Stimulated activated CD8-positive, alpha-beta memory T cell treated with anti-CD3 and anti-CD28 coated beads, Interleukin-7, amount 100 ng/mL, for 48 hours (primary cell): ENCODE results near the gene OTOS.

Experiments used
- DNase-seq, 2 donors: peaks; one replicate each; pipeline ENCODE4 v3.0.0-alpha.2; 2020; ENCODE audit warnings: low read depth in 1 of 2; ENCODE audit errors: extremely low read depth in 1 of 2

Gene OTOS

DNA sequence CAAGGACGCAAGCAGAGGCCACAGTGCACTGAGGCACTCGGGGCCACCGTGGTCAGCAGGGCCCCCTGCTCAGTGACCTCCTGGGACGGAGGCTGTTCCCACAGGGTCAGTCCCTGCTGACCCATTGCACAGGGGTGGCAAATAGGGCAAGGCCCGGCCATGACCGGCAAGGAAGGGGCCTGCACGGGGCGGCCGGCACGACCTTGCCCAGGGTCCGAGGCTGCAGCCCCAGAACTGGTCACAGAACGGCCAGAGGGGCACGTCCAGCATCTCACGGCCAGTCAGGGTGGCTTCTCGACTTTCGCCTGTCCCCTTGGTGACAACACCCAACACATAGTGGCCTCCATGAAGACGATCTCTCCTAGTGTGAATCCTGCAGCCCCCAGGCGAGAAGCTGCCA, 27.6 kb upstream of the OTOS start:
- DNase-seq, result no peak

DNA sequence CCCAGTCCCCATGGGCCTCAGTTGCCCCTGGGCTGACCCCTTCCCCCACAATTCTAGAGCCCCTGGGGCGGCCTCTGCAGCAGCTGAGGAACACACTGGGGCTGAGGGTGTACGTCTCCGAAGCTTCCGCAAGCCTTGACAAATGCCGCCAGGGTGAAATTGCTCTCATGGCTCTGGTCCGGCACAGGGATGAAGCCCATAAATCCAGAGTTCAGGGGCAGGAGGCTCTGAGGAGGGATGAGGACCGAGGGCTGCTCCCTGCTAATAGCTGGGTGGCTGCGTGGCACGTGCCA, 27.1 kb upstream of the OTOS start:
- no peak for DNase-seq

DNA sequence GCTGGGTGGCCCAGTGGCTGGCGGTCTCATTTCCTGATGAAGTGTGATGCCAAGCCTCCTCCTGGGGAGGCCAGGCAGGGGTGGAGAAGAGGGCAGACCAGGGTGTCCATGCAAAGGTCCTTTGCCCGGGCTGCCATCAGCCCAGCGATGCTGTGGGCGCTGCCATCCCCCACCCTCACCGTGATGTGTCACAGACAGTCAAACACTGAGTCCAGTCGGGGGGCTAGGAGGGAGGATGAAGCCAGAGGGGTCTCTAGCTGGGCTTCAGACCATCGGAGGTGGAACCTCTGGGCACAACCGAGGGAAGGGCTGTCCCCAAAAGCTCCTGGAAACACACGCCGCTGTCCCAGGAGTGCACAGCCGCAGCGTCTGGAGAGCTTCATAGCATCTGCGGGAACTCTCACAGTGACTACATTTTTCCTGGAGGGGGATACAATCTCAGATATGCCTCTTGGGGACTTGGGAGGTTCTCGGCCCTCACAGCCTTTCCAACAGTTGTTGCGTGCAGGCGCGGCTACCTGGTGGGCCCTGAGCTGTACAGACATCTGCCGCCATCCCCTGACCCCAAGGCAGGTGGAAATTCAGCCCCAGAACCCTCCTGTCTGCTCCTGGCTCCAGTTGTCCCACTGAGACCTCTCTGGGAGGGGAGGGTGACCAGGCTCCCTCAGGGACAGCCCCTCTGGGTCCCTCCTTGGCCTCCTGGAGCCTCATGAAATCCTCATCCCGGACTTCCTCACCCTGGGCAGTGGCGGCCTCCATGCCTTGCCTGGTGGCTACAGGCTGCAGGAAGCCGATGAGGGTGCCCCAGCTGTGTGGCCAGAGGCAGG, 26.5 kb upstream of the OTOS start:
- DNase-seq, result no peak

DNA sequence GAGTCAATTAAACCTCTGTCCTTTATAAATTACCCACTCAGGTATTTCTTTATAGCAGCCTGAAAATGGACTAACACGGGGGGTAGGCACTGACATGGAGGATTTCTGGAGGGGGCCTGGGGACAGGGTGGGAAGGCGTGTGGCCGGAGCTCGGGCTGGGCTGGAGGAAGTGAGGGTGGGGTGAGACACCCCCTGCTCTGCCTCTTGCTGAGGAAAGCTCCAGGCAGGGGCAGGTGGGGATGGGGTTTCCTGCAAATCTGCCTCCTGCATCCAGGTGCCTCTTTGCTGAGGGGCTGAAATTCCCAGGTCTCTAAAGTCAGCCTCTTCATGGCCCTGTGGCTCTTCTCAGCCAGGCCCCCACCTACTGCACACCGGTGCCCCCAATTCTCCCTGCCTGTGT, 25.7 kb upstream of the OTOS start:
- no peak for DNase-seq

DNA sequence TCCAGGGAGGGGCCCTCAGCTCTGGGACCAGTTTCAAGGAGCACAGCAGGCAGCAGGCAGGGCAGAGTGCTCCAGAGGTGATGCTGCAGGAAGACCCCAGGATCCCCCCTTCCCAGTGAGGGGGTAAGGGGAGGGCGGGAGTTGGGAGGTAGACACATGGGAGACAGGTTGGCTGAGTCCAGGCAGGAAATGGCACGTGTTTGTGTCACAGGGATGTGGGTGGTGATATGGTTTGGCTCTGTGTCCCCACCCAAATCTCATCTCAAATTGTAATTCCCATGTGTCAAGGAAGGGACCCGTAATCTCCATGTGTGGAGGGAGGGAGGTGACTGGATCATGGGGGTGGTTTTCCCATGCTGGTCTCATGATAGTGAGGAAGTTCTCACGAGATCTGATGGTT, 25.2 kb upstream of the OTOS start:
- DNase-seq, result no peak

DNA sequence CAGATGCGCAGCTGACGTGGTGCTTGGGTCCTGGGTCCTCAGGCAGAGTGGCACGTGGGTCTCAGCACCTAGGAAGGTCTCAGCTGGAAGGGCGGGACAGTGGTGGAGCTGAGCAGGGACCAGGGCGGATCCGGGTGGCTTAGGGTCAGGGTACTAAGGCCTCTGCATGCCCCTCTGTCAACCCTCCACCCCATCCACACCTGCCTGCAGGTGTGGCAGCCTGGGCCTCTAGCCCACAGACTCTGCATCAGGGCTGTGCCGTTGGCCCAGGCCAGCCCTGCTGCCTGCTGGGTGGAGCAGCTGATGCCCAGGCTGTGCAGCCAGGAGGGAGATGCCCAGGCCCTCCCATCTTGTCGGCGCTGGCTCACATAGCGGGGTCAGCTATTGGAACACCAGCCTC, 24.6 kb upstream of the OTOS start:
- no peak for DNase-seq

DNA sequence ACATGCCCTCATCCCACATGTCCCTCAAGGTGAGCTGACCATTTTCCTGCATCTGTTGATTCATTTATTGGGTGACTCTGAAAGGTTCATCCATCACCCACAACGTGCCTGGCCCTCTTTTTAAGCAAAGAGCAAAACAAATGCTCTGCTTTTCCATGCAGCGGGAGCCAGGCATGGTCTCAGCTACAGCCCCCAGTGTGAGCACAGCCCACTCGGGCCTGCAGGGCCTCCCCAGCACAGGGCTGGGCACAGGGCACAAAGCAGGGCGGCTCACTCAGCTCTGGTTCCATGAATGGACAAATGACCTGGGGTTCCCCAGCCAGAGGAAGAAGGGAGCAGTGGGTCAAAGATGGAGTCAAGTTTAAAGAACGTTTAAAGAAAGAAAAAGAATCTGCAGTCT, 24.1 kb upstream of the OTOS start:
- DNase-seq, result no peak

DNA sequence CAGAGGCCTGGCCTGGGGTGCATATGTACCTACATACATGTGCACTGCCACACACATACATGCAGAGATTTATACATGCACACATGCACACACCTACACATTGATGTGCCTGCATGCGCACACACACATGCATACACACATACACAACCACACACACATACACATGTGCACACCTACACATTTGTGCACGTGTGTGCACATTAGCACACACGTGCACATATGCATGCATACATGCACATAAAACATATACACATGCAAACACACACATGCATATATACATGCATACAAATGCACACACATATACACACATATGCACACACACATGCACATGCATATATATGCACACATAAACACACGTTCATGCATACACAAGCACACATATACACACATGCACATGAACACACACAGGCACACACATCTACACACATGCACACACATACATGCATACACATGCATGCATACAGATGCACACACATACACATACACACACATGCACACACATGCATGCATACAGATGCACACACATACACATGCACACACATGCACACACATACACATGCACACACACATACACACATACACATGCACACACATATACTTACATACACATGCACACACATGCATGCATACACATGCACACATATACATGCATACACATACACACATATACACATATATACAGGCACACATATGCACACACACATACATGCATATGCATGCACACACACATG, 23.6 kb upstream of the OTOS start:
- no peak for DNase-seq

DNA sequence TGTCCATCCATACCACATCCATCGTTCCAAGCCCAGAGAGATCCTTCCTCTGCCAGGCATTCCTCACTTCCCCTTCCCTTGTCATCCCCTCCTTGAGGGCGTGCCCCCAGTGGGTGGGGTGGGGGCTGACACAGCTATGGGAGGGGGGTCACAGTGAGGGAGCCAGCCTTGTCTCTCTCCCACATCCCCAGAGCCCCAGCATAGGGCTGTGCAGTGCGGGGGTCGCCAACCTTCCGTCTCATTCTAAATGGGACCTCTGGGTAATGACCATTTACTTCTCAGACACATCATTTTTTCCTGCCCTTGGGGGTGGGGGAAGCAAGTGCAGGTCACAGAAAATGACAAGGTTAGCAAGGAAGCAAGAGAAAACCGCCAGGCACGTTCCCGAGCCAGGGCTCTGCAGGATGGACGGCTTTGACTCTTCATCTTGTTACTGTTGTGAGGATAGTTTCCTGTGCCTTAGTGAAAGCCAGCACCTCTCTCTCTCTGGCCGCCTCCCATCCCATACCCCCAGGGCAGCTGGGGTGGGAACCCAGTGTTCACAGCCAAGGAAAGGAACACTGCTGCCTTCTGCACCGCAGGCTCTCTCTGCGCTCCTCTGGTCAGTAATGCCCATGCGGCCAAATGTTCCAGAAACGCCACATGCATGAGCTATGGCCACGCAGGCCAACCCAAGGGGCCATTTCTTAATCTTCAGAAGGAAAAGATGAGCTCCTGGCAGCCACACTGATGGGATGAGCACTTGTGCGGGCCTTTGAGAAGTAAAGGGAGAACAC, 22.7 kb upstream of the OTOS start:
- DNase-seq, result no peak

DNA sequence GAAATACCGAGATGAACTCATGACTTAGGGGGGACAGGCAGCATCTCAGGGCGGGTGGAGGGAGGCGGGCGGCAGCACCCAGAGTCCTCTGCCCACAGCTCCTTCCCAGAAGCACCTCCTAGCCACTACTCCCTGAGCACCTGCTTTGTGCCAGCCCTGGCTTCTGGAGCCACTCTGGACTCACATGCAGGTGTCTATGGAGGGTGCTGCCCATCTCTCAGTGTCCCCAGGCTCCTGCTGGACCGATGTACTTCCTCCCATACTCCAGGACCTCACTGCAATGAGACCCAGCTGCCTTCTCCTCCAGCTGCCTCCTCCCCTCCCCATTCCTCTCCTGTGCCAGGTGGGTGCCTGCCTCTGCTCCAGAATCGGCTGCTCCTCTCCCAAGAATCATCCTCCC, 22.1 kb upstream of the OTOS start:
- DNase-seq, result no peak

DNA sequence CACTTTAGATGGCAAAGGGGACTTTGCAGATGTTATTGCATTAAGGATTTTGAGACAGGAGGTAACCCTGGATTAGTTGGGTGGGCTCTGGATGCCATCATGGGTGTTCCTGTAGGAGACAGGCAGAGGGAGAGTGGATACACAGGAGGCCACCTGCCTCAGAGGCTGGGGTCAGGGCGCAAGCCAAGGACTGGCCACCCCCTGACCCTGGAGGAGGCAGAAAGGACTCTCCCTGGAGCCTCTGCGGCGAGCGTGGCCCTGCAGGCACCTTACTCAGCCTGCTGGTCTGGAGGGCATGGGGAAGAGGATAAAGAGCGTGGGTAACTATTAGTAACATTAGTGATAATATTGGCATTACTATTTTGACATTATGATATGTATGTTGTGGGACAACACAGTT, 21.6 kb upstream of the OTOS start:
- no peak for DNase-seq

DNA sequence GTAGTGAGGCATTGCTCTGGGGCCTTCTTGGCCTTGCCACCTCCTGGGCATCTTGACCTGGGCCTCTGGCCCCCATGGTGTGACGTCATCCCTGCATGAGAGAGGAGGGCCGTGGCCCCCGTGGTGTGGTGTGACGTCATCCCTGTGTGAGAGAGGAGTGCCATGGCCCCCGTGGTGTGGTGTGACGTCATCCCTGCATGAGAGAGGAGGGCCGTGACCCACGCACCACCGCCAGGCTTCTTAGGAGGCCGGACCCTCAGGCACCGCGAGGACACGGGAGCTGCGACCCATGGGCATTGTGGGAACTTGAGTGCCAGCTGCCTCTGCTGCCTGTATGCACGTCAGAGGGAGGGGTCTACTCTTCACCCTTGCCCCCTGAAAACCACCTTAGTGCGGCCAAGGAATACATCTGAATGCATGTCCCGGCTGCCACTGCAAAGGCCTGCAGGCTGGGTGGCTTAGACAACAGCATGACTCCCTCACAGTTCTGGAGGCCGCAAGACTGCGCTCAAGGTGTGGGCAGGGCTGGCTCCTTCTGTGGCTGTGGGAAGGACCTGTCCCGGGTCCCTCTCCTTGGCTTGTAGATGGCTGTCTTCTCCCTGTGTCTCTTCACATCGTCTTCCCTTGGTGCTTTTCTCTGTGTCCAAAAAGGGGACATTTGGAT, 20.8 kb upstream of the OTOS start:
- DNase-seq, result no peak

DNA sequence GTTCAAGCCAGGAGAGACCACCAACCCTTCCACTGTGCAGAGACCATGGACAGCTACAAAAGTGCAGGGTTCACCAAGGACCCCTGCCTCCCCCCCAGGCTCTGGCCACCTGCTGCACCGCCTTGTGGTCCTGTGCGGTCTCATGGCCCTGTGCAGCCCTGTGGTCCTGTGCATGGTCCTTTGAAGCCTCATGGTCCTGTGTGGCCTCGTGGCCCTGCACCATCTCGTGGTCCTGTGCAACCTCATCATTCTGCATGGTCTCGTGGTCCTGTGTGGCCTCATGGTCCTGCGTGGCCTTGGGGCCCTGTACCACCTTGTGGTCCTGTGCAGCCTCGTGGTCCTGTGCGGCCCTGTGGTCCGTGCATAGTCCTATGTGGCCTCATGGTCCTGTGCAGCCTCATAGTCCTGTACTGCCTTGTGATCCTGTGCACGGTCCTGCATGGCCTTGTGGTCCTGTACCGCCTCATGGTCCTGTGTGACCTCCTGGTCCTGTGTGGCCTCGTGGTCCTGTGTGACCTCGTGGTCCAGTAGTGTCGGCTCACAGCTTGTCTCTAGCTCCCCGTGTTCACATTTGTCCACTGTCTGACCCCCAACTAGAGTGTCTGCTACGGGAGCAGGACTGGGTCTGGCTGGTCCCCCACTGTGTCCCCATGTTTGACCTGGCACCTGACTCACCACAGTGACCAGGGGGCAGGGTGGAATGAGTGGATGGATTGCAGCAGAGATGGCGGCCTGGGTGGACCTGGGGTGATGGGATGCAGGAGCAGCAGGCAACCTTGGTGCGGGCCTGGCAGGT, 20.0 kb upstream of the OTOS start:
- DNase-seq, result no peak

DNA sequence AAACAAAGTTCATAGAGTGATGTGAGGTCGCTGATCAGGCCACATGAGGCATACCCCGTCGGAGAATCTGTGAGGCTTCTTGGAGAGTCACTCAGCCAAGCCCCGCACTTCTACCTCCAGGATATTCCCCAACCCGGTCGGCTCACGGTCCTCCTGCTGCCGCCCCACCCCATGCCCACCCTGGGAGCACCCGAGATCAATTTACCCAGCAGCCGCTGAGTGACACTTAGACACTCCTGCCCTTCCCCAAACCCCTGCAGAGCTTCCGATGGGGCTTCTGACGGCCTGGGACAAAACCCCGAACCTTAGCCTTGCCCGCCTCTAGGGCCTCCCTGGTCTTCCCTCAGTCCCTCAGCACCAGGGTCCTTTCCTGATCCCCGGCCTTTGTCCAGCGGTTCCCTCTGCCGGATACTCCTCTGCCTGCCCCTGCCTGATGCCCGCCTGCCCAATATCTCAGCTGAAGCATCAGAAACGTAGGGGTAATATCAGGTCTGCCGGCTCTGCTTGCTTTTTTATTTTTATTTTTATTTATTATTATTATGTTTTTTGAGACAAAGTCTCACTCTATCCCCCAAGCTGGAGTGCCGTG, 18.9 kb upstream of the OTOS start:
- no peak for DNase-seq

DNA sequence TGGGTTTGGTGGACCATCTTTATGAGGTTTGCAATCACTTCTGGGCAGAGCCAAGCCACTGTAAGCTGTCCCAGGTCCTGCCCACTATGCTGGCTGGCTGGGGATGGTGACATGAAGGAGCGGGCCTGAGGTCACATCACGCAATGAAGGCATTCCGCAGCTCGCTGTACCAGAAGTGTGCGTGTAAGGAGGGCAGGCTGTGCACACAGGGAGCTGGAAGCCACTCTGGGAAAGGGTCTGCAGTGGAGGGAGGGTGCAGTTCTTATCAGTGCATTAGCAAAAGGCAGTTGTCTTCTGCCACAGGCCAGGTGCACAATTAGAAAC, 16.7 kb upstream of the OTOS start:
- no peak for DNase-seq

DNA sequence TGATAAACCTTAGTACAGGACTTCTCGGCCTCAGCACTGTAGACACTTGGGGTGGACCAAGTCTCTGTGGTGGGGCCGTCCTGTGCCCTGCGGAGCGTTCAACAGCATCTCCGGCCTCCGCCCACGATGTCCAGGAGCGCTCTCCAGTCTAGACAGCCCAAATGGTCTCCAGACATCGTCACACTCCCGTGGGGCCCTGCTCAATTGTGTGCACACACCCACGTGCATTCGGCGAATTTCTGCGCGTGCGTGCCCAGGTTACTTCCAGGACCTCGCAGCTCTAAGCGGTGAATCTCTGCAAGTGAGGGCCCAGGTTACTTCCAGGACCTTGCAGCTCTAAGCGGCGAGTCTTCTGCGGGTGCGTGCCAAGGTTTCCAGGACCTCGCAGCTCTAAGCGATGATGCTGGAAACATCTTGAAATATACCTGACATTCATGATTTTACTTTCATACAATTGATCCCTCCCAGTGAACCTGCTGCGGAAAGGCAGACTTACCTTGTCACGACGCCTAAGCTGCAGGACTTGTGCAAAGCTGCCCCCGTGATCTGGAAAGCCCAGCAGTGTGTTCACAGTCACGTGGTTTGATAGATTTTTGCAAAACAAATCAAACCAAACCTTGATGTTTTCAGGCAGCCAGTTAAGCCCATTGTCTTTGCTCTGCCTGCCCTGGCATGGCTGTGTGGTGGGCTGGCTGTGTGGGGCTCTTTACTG, 16.1 kb upstream of the OTOS start:
- no peak for DNase-seq

DNA sequence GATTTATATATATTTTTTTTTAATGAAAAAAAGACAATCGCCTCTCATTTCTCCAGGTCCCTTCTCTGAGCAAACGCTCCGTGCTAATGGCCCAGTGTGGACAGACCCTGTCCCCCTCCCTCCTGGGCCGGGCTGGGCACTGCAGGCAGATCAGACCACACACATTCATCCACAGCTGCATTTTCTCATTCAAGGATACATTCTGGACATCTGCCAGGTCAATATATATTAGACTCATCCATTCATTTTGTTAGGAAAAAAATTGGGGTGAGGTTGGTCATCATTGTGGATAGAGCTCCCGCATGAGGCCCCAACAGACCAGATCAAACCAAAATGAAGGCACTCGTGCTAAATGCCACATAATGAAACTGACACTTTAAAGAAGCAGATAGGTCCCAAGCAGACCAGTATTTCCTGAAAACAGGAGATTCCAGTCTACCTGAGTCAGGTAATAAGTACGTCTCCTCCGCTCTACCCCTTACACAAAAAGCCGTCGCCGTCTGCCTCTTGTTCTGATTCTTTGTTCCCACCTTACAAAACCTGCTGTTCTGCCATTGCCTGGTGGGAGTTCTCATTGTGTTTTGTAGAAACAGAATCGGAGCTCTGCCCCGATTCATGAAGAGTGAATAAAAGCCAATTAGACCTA, 15.4 kb upstream of the OTOS start:
- no peak for DNase-seq

DNA sequence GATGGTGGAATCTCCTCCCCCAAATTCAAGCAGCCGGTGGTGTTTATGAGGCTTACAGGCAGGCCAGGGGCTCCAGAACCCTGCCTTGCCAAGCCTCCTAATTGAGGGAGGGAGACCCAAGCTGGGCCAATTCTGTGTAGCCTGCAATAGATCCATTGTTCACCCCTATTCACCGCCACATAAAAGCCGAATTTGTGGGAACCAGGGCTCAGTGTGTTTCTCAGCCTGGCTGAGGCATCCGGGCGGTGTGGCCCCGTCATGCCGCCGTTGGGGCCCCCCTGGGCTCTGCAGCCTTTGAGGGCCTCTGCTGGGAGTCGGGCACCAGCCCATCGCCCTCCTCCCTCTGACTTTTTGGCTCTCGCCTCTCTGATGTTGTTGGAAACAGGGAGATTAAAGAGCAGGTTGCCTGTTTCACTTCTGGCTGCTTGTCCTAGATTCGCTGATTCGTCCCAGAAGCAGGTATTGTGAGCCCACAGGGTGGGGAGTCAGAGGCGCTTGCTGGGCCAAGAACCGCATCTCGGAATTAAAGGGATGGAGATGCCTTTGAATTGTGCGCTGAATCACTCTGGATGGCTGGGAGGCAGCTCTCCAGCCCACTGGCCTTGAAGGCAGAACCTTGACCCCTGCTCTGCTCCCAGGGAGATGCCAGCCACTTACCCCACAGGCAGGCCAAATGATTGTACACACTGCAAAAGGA, 14.7 kb upstream of the OTOS start:
- DNase-seq, result no peak

DNA sequence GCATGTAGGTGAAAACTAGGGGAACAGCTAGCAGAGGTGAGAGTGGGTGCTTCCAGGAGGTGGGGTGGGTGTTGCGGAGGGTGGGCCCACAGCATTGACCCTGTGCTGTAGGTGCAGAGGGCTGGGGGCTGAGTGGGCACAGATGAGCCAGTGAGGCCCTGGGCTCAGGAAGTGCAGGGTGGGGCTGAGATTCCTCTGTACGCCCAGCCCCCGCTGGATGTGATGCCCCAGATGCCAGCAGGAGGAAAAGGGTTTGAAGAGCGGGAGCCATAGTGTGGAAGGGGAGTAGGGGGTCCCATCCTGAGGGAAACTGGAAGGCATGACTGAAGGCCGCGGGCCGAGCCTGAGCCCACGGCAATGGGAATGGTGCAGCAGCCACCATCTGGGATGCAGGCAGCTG, 14.1 kb upstream of the OTOS start:
- no peak for DNase-seq
